Karpas-422 (cell line): ENCODE data around the gene ZNF592. TPM values are rescaled to one million over a fixed set of nuclear protein-coding genes. Genes with fewer than 3 reads are reported as not detected.
A peak's percentile ranks its signal among the peaks of the same experiment; 100 is the strongest.

Source experiments
- DNase-seq: peaks from one replicate; pipeline ENCODE4 v3.0.0-alpha.2; 2015
- H2AFZ ChIP-seq: fragments of 200-600 bp; sonication (generic); 2 replicates; pipeline ENCODE4 v1.6.1; 2014; ENCODE audit warnings: antibody characterized with exemption, low read length, mixed read lengths
- H3K27ac ChIP-seq: fragments of 200-600 bp; sonication (generic); 2 replicates; pipeline ENCODE4 v1.5.1; 2014; ENCODE audit warnings: mild to moderate bottlenecking, low read length, moderate library complexity
- H3K27me3 ChIP-seq: fragments of 200-600 bp; sonication (generic); 2 replicates; pipeline ENCODE4 v1.6.1; 2014; ENCODE audit warnings: low read length, mixed read lengths
- H3K36me3 ChIP-seq: fragments of 200-600 bp; sonication (generic); 2 replicates; pipeline ENCODE4 v1.6.1; 2014; ENCODE audit warnings: low read length, mixed read lengths; ENCODE audit not compliant: insufficient read depth
- H3K4me1 ChIP-seq: fragments of 200-600 bp; sonication (generic); 2 replicates; pipeline ENCODE4 v1.6.1; 2014; ENCODE audit warnings: mild to moderate bottlenecking, low read length, mixed read lengths
- H3K4me2 ChIP-seq: fragments of 200-600 bp; sonication (generic); 2 replicates; pipeline ENCODE4 v1.6.1; 2014; ENCODE audit warnings: low read length, low read depth, mild to moderate bottlenecking; ENCODE audit not compliant: poor library complexity, severe bottlenecking
- H3K4me3 ChIP-seq: fragments of 200-600 bp; sonication (generic); 2 replicates; pipeline ENCODE4 v1.5.1; 2014; ENCODE audit warnings: mild to moderate bottlenecking, antibody characterized with exemption, low read length, mixed read lengths
- H3K79me2 ChIP-seq: fragments of 200-600 bp; sonication (generic); 2 replicates; pipeline ENCODE4 v1.6.1; 2014; ENCODE audit warnings: mild to moderate bottlenecking, low read length, mixed read lengths
- H3K9ac ChIP-seq: fragments of 200-600 bp; sonication (generic); 2 replicates; pipeline ENCODE4 v1.6.0; 2014; ENCODE audit warnings: low read length
- H3K9me2 ChIP-seq: fragments of 200-600 bp; sonication (generic), shearing (Covaris generic); replicated peaks from 2 replicates; pipeline ENCODE4 v1.6.0; 2014; ENCODE audit warnings: mild to moderate bottlenecking, low read length, moderate library complexity; ENCODE audit not compliant: insufficient read depth
- H3K9me3 ChIP-seq: fragments of 300-700, 200-600 bp; sonication (generic); 2 replicates; pipeline ENCODE4 v1.6.1; 2014; ENCODE audit warnings: low read length, mixed read lengths
- H4K20me1 ChIP-seq: fragments of 200-600 bp; sonication (generic); 2 replicates; pipeline ENCODE4 v1.6.1; 2014; ENCODE audit warnings: mild to moderate bottlenecking, antibody characterized with exemption, low read length, low read depth; ENCODE audit not compliant: insufficient read depth
- total RNA-seq: library from RNA; depleted of rRNA; stranded (reverse); fragments of >200 nt; shearing (Covaris generic); gene quantifications from 2 replicates; pipeline ENCODE4 v1.2.3, GENCODE V29; 2014; ENCODE audit warnings: low replicate concordance; rRNA removed

The ZNF592 gene, protein sequence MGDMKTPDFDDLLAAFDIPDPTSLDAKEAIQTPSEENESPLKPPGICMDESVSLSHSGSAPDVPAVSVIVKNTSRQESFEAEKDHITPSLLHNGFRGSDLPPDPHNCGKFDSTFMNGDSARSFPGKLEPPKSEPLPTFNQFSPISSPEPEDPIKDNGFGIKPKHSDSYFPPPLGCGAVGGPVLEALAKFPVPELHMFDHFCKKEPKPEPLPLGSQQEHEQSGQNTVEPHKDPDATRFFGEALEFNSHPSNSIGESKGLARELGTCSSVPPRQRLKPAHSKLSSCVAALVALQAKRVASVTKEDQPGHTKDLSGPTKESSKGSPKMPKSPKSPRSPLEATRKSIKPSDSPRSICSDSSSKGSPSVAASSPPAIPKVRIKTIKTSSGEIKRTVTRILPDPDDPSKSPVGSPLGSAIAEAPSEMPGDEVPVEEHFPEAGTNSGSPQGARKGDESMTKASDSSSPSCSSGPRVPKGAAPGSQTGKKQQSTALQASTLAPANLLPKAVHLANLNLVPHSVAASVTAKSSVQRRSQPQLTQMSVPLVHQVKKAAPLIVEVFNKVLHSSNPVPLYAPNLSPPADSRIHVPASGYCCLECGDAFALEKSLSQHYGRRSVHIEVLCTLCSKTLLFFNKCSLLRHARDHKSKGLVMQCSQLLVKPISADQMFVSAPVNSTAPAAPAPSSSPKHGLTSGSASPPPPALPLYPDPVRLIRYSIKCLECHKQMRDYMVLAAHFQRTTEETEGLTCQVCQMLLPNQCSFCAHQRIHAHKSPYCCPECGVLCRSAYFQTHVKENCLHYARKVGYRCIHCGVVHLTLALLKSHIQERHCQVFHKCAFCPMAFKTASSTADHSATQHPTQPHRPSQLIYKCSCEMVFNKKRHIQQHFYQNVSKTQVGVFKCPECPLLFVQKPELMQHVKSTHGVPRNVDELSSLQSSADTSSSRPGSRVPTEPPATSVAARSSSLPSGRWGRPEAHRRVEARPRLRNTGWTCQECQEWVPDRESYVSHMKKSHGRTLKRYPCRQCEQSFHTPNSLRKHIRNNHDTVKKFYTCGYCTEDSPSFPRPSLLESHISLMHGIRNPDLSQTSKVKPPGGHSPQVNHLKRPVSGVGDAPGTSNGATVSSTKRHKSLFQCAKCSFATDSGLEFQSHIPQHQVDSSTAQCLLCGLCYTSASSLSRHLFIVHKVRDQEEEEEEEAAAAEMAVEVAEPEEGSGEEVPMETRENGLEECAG (N-terminal part only)
- total RNA-seq, result 15.5 and 18.0 TPM in 2 replicates

DNA sequence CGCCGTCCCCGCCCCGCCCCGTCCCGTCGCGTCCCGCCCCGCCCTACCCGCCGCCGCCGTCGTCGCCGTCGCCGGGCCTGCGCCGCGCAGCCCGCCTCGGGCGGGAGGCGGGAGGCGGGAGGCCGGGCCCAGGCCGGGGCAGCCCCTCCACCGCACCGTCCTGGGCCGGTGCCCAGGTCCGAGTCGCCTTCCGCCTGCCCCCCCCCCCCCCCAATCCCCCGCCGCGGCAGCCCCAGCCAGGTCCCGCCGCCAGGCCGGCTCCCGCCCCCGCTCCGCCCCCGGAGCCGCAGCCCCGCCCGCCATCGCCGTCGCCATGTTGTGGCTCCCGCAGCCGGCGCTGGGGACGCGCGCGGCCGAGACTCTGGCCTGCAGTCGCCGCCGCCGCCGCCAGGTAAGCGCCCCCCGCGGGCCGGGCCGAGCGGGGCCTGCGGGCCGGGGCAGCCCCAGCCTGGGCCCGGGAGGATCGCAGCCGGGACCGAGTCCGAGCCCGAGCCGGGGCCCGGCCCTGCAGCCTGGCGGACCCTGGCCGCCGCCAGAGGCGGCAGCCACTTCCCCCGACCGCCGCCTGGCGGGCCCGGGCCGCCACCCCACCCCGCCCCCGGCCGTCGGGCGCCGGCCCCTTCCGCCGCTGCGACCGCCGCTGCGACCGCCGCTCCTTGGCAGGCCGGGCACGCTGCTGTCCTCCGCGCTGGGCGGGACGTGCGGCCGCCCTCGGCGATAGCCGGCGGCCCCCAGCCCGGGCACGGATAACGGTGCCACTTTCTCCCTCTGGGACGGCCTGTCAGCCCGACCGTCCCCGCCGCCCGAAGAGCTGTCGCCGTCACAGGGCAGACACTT lies at the start of gene ZNF592:
Gene ZNF592 (plus strand): TSS at position 319 of the 837 bp plus-strand sequence. CDS start 34,084 bp downstream, outside the sequence.
- Histone ChIP-seq H2AFZ (peak within 1 kb of the TSS; percentile 68), H3K9me2 (no peaks in the 10 kb centered on the region), H3K27me3 (no peaks in the 10 kb centered on the region), H3K9ac (peak within 1 kb of the TSS; percentile 90), H3K79me2 (peaks cover 48% of the 10 kb centered on the region), H3K36me3 (0 out of 2 replicates have a peak, but pooled peaks cover 5% of the 10 kb centered on the region), H3K27ac (peak within 1 kb of the TSS; percentile 28), H4K20me1 (peaks cover 11% of the 10 kb centered on the region), H3K4me1 (peaks cover 44% of the 10 kb centered on the region), H3K4me2 (peak within 1 kb of the TSS; percentile 87), H3K4me3 (peak within 1 kb of the TSS; percentile 87), H3K9me3 (no peaks in the 10 kb centered on the region)
- DNase-seq, result peak; percentile 90

DNA sequence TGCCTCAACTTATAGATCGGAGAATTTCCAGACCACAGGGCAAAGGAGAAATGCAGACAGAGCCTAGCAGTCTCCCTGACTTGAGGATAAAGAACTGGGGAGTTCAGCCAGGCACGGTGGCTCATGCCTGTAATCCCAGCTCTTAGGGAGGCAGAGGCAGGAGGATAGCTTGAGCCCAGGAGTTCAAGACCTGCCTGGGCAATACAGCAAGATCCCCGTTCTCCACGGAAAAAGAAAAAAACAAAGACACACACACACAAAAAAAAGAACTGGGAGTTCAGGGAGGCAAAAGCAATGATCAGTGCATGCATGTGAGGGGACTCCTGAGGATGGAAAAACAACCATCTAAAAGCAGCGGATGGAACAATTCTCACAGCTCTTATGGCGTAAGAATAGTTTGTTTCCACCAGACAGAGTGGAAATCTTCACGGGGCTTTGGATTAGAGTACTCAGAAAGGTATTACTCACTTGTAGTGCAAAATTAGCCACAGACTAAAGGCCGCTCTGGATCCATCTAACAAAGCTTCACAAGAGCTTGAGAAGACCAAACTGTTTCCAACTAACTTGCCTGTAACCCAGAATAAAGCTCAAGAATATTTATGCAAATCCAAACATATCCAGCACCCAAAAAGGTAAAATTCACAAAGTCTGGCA lies 48.7 kb upstream of the ZNF592 start:
- H4K20me1 ChIP-seq, result peaks cover 12% of the 10 kb centered on the region; the same call in 1 of the 2 replicates

DNA sequence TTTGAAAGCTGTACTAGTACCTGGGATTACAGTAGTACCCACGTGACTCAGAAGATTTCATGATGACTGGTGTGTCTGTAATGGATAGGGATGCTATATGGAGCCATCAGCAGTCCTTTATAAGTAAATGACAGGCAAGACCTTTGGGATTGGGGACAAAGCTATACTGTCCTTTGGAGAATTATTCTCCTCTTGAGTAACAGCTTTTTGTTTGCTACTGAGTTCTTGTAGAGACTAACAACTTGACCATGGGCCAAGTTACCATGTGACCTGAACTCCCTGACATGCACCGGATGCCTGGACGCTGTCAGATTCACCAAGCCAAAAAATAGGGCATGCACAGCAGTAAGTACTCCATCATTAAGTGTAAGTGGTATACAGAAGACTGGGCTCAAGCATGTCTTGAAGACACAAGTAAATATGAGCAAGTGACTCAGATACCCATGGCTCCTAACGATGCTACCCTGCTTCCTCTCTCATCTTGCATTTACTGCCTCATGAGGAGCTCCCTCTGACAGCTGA lies 45.4 kb upstream of the ZNF592 start:
- DNase-seq, result no peak
- no peaks in the 10 kb centered on the region for H3K36me3 ChIP-seq
- peaks cover 96% of the 10 kb centered on the region for H3K79me2 ChIP-seq
- peaks cover 12% of the 10 kb centered on the region; the same call in 1 of the 2 replicates for H4K20me1 ChIP-seq
- H3K4me2 ChIP-seq, result no peak overlapping the region
- no peak overlapping the region for H3K4me3 ChIP-seq
- no peaks in the 10 kb centered on the region for H3K9me2 ChIP-seq
- H3K9me3 ChIP-seq, result no peaks in the 10 kb centered on the region
- no peaks in the 10 kb centered on the region for H3K27me3 ChIP-seq
- no peak overlapping the region for H3K27ac ChIP-seq
- peaks cover 6% of the 10 kb centered on the region for H3K4me1 ChIP-seq
- H2AFZ ChIP-seq, result no peak overlapping the region
- H3K9ac ChIP-seq, result no peak overlapping the region

More for the DNA sequence above, 48.7 kb upstream of the ZNF592 start:
- Histone ChIP-seq H3K4me3 (no peak overlapping the region), H3K9me2 (no peaks in the 10 kb centered on the region), H3K36me3 (no peaks in the 10 kb centered on the region), H3K79me2 (peaks cover 97% of the 10 kb centered on the region), H2AFZ (no peak overlapping the region), H3K27me3 (no peaks in the 10 kb centered on the region), H3K27ac (no peak overlapping the region), H3K4me1 (peaks cover 9% of the 10 kb centered on the region), H3K4me2 (no peak overlapping the region), H3K9ac (no peak overlapping the region), H3K9me3 (no peaks in the 10 kb centered on the region)
- no peak for DNase-seq

DNA sequence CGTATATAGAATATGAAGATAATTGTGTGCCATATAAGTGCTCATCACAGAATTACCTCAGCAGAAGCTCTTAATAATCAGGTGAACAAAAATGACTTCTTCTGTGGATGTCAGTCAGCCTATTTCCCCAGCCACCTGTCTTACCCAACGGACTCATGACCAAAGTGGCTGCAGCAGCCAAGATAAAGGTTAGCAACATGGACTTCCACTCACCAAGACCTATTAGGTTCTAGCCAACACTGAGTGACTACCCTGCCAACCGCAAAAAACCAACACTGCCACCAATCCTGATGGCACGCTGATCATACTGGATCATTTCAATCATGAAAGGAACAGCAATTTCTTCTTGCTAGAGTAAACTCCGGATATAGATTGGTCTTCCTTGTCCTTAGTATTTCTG lies 44.6 kb upstream of the ZNF592 start:
- Histone ChIP-seq H3K36me3 (no peaks in the 10 kb centered on the region), H3K27me3 (no peaks in the 10 kb centered on the region), H4K20me1 (peaks cover 12% of the 10 kb centered on the region; the same call in 1 of the 2 replicates), H3K9ac (no peak overlapping the region), H3K27ac (no peak overlapping the region), H3K4me2 (no peak overlapping the region), H3K9me2 (no peaks in the 10 kb centered on the region), H3K4me1 (peaks cover 6% of the 10 kb centered on the region), H3K4me3 (no peak overlapping the region), H3K9me3 (no peaks in the 10 kb centered on the region), H2AFZ (no peak overlapping the region), H3K79me2 (peaks cover 96% of the 10 kb centered on the region)
- DNase-seq, result no peak

DNA sequence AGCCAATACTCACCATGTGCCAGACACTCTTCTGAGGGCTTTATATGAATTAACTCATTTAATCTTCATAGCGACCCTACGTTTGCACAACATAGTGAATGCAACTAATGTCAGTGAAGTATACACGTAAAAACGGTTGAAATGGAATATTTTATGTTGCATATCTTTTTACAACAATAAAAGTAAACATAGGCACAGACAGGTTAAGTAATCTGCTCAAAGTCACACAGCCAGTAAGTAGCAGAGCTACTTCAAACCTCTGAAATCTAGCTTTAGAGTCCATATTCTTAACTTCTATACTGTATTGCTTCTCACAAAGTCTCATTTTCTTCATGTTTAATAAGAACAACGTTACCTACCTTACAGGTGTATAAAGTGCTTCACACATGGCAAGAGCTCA lies 34.0 kb upstream of the ZNF592 start:
- Histone ChIP-seq H3K36me3 (no peaks in the 10 kb centered on the region), H2AFZ (no peak overlapping the region), H3K4me3 (peak overlapping the region; percentile 89), H3K27ac (no peak overlapping the region), H3K9me2 (no peaks in the 10 kb centered on the region), H3K27me3 (no peaks in the 10 kb centered on the region), H3K4me2 (peak overlapping the region; percentile 86), H3K9ac (peak overlapping the region; percentile 92), H3K9me3 (no peaks in the 10 kb centered on the region), H3K79me2 (peaks cover 63% of the 10 kb centered on the region), H4K20me1 (no peaks in the 10 kb centered on the region; the same call in 1 of the 2 replicates), H3K4me1 (peaks cover 25% of the 10 kb centered on the region)
- DNase-seq, result no peak

DNA sequence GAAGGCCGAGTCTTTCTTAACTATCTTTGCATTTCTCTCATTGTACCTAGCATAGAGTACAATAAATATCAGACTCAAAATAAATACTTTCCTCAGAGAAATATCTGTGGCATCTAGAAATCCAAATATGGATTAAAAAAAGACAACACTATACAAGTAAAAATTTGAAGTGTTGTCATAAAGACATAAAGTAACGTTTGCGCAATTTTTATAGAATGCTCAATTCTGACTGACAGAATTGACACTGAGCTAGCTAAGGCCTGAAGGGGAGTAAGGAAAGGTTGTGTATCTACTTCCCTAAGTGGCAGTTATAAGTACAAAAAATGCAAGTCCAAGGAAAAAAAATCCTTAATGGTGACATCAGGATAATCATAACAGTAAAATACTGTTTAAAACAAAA lies 33.6 kb upstream of the ZNF592 start:
- Histone ChIP-seq H3K4me1 (peaks cover 25% of the 10 kb centered on the region), H3K9me2 (no peaks in the 10 kb centered on the region), H2AFZ (no peak overlapping the region), H3K79me2 (peaks cover 58% of the 10 kb centered on the region), H3K4me2 (peak overlapping the region; percentile 86), H3K9ac (peak overlapping the region; percentile 92), H3K27ac (peak overlapping the region; percentile 53; the same call in 1 of the 2 replicates), H4K20me1 (no peaks in the 10 kb centered on the region; the same call in 1 of the 2 replicates), H3K36me3 (no peaks in the 10 kb centered on the region), H3K4me3 (peak overlapping the region; percentile 89), H3K9me3 (no peaks in the 10 kb centered on the region), H3K27me3 (no peaks in the 10 kb centered on the region)
- DNase-seq, result no peak
